HepG2 (cell line): ENCODE results near the gene FLOT2. TPM values are rescaled to one million over a fixed set of nuclear protein-coding genes. Genes with fewer than 3 reads are reported as not detected.

Experiments
- ATF4 ChIP-seq, 2 experiments: fragments of 450-650 bp in 1 of 2; sonication (generic) in 1 of 2; formaldehyde crosslinking; IDR thresholded peaks; 2 replicates each; pipeline versions ENCODE4 v1.5.0 to v1.8.0; 2020 to 2022; ENCODE audit warnings: mild to moderate bottlenecking in 1 of 2, missing genetic modification reagents in 1 of 2
- CSRNP2 ChIP-seq: sonication (generic); formaldehyde crosslinking; conservative IDR thresholded peaks from 2 replicates; pipeline ENCODE4 v1.8.0; 2022; ENCODE audit warnings: low read depth, missing genetic modification reagents
- DPF2 ChIP-seq: sonication (generic); formaldehyde crosslinking; IDR thresholded peaks from 2 replicates; pipeline ENCODE4 v1.4.0; 2020; ENCODE audit warnings: mild to moderate bottlenecking, low read depth, missing genetic modification reagents, borderline replicate concordance
- FLYWCH1 ChIP-seq: sonication (generic); formaldehyde crosslinking; IDR thresholded peaks from 2 replicates; pipeline ENCODE4 v1.8.1; 2023; ENCODE audit warnings: mild to moderate bottlenecking, missing genetic modification reagents
- FOSL1 ChIP-seq: sonication (generic); formaldehyde crosslinking; IDR thresholded peaks from 2 replicates; pipeline ENCODE4 v1.9.0; 2021; ENCODE audit warnings: missing genetic modification reagents, borderline replicate concordance
- GATAD1 ChIP-seq: IDR thresholded peaks from 2 replicates; pipeline ENCODE4 v1.6.1; 2016; ENCODE audit warnings: missing genetic modification reagents, missing compliant biosample characterization
- GLI4 ChIP-seq: sonication (generic); formaldehyde crosslinking; IDR thresholded peaks from 2 replicates; pipeline ENCODE4 v1.5.1; 2020; ENCODE audit warnings: missing genetic modification reagents, mild to moderate bottlenecking, moderate library complexity, borderline replicate concordance
- KDM6A ChIP-seq: IDR thresholded peaks from 2 replicates; pipeline ENCODE4 v1.6.1; 2016; ENCODE audit warnings: low read depth
- KLF6 ChIP-seq: IDR thresholded peaks from 2 replicates; pipeline ENCODE4 v1.8.0; 2016; ENCODE audit warnings: missing biosample characterization, missing genetic modification reagents
- KMT2B ChIP-seq: IDR thresholded peaks from 2 replicates; pipeline ENCODE4 v1.6.1; 2016; ENCODE audit warnings: missing genetic modification reagents, missing compliant biosample characterization
- MIXL1 ChIP-seq: IDR thresholded peaks from 2 replicates; pipeline ENCODE4 v1.6.1; 2016
- MXD4 ChIP-seq: IDR thresholded peaks from 2 replicates; pipeline ENCODE4 v1.6.1; 2016; ENCODE audit warnings: mild to moderate bottlenecking, missing biosample characterization, missing genetic modification reagents
- MXI1 ChIP-seq: IDR thresholded peaks from 3 replicates; pipeline ENCODE4 v1.6.1; 2012; ENCODE audit warnings: low read depth, low read length, inconsistent platforms, borderline replicate concordance
- RBAK ChIP-seq: sonication (generic); formaldehyde crosslinking; IDR thresholded peaks from 2 replicates; pipeline ENCODE4 v1.5.1; 2020; ENCODE audit warnings: mild to moderate bottlenecking, missing genetic modification reagents
- SAP130 ChIP-seq: IDR thresholded peaks from 2 replicates; pipeline ENCODE4 v1.6.1; 2016; ENCODE audit warnings: low read depth
- SP1 ChIP-seq, 2 experiments: fragments of 450-650 bp in 1 of 2; sonication (generic) in 1 of 2; formaldehyde crosslinking in 1 of 2; IDR thresholded peaks; 2 replicates each; pipeline versions ENCODE4 v1.4.0 to v1.6.1; 2016 to 2020; ENCODE audit warnings: missing genetic modification reagents in 1 of 2
- TAF1 ChIP-seq: sonication (generic); formaldehyde crosslinking; IDR thresholded peaks from 2 replicates; pipeline ENCODE4 v1.4.0; 2020; ENCODE audit warnings: missing genetic modification reagents
- TGIF2 ChIP-seq: IDR thresholded peaks from 2 replicates; pipeline ENCODE4 v1.6.1; 2016; ENCODE audit warnings: control low read depth, missing compliant biosample characterization
- ZMAT3 ChIP-seq: sonication (generic); formaldehyde crosslinking; conservative IDR thresholded peaks from 2 replicates; pipeline ENCODE4 v1.7.0; 2021; ENCODE audit warnings: missing genetic modification reagents
- ZNF160 ChIP-seq: sonication (generic); formaldehyde crosslinking; IDR thresholded peaks from 2 replicates; pipeline ENCODE4 v1.8.0; 2022; ENCODE audit warnings: mild to moderate bottlenecking, inconsistent platforms, missing genetic modification reagents
- ZNF468 ChIP-seq: sonication (generic); formaldehyde crosslinking; IDR thresholded peaks from 2 replicates; pipeline ENCODE4 v1.8.0; 2022; ENCODE audit warnings: mild to moderate bottlenecking, moderate library complexity, missing genetic modification reagents
- ZNF720 ChIP-seq: sonication (generic); formaldehyde crosslinking; IDR thresholded peaks from 2 replicates; pipeline ENCODE4 v1.4.0; 2020; ENCODE audit warnings: missing genetic modification reagents
- ZNF777 ChIP-seq: sonication (generic); formaldehyde crosslinking; IDR thresholded peaks from 2 replicates; pipeline ENCODE4 v1.4.0; 2020; ENCODE audit warnings: missing genetic modification reagents
- polyA plus RNA-seq, 8 experiments: library from polyadenylated mRNA; depleted of rRNA in 3 of 8; stranded (reverse) in 7 of 8; unstranded in 1 of 8; fragments of >200 nt; fragmentation: Illumina TruSeq in 4 of 8; extraction: Trizol in 4 of 8; gene quantifications; 2 replicates each; pipeline versions ENCODE4 v1.2.1 to v1.2.3, GENCODE V29; 2011 to 2016; ENCODE audit warnings: low read depth in 4 of 8, missing spikeins in 1 of 8, mixed read lengths in 1 of 8; ENCODE audit not compliant: insufficient read depth in 1 of 8
- total RNA-seq, 5 experiments: library from RNA; depleted of rRNA; stranded (reverse); fragments of >200 nt; fragmentation: Illumina TruSeq; extraction: Trizol; gene quantifications; 2 replicates each; pipeline ENCODE4 v1.2.3, GENCODE V29; 2016; ENCODE audit warnings: low read depth in 1 of 5
- TF ChIP-seq, protein P1 (sequence below): sonication (generic); formaldehyde crosslinking; IDR thresholded peaks from 2 replicates; pipeline ENCODE4 v1.4.0; 2020; ENCODE audit warnings: mild to moderate bottlenecking, missing genetic modification reagents
- TF ChIP-seq, protein P2 (sequence below): sonication (generic); formaldehyde crosslinking; IDR thresholded peaks from 2 replicates; pipeline ENCODE4 v1.4.0; 2020; ENCODE audit warnings: mild to moderate bottlenecking, low read depth, missing genetic modification reagents
- TF ChIP-seq, protein P3 (sequence below): IDR thresholded peaks from 2 replicates; pipeline ENCODE4 v1.6.1; 2012; ENCODE audit warnings: inconsistent platforms

Gene FLOT2
- total and polyA plus RNA-seq, 2 of the 13 experiments (the other 11 are each of a cell fraction or from before 2014, with no cell fraction given) = 54.3 to 54.5 TPM

DNA sequence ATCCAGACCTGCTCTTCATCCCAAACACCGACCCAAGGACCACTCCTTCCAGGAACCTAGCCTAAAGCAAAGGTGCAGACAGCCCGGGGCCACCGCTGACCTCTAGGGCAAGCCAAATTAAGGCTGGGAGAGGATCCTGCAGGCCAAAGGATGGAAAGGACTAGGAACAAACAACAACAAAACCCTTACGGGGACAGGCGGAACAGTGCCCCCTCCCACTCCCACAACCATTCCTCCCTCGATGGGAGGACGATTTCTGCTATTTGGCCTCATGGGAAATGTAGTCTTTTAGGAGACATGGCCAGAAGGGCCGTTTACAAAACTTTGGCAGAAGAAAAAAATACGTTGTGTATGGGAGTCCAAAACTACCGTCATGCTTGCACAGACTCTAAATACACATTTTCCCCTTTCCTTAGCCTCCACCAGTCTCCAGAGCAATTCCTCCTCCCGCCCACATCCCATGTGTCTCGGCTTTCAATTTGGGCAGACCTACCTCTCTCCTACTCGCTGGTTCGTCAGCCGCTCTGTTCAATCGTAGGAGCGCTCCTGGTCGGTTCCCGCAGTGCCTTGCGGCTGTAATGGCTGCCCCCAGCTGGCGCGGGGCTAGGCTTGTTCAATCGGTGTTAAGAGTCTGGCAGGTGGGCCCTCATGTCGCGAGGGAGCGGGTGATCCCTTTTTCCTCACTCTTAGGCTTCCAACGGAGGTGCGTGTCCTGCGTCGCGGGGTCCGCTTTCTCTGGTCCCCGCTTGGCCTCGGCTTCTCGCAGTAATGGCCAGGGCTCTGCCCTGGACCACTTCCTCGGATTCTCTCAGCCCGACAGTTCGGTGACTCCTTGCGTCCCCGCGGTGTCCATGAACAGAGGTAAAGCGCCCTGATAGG lies 42.8 kb downstream of the FLOT2 start, which contains the start of gene ERAL1 (continued):
- TF ChIP-seq CSRNP2 (CRISPR knock-in tag) (no peak), SAP130 (CRISPR knock-in tag) (peak; percentile 92), FOSL1 (CRISPR knock-in tag) (peak; percentile 55; the same call in 1 of the 2 replicates), MXI1 (0 out of 3 replicates have a peak, but pooled peaks have one; percentile 60), KLF6 (peak; percentile 77; the same call in 1 of the 2 replicates), RBAK (CRISPR knock-in tag) (no peak), FLYWCH1 (CRISPR knock-in tag) (no peak), ZNF720 (no peak), KMT2B (CRISPR knock-in tag) (peak; percentile 75), ZNF777 (CRISPR knock-in tag) (0 out of 2 replicates have a peak, but pooled peaks have one; percentile 15), GLI4 (no peak), ZNF468 (CRISPR knock-in tag) (0 out of 2 replicates have a peak, but pooled peaks have one; percentile 37), DPF2 (no peak), ZMAT3 (CRISPR knock-in tag) (peak; percentile 56; the same call in 1 of the 2 replicates), TAF1 (peak; percentile 94), TGIF2 (CRISPR knock-in tag) (peak; percentile 66; the same call in 1 of the 2 replicates), GATAD1 (CRISPR knock-in tag) (peak; percentile 100), ATF4 (CRISPR knock-in tag; IDR thresholded peaks at IDR 0.05) (no peak), MXD4 (CRISPR knock-in tag) (peak; percentile 66; the same call in 1 of the 2 replicates), MIXL1 (peak; percentile 72; the same call in 1 of the 2 replicates), ZNF160 (CRISPR knock-in tag) (peak; percentile 83; the same call in 1 of the 2 replicates), KDM6A (CRISPR knock-in tag) (no peak), SP1 (IDR thresholded peaks at IDR 0.05) (no peak), SP1 (CRISPR knock-in tag; IDR thresholded peaks at IDR 0.05) (no peak; the same call in none of the 2 replicates)
- TF ChIP-seq, protein P1, sequence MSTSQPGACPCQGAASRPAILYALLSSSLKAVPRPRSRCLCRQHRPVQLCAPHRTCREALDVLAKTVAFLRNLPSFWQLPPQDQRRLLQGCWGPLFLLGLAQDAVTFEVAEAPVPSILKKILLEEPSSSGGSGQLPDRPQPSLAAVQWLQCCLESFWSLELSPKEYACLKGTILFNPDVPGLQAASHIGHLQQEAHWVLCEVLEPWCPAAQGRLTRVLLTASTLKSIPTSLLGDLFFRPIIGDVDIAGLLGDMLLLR (CRISPR knock-in tag) = peak; percentile 75
- TF ChIP-seq, protein P2, sequence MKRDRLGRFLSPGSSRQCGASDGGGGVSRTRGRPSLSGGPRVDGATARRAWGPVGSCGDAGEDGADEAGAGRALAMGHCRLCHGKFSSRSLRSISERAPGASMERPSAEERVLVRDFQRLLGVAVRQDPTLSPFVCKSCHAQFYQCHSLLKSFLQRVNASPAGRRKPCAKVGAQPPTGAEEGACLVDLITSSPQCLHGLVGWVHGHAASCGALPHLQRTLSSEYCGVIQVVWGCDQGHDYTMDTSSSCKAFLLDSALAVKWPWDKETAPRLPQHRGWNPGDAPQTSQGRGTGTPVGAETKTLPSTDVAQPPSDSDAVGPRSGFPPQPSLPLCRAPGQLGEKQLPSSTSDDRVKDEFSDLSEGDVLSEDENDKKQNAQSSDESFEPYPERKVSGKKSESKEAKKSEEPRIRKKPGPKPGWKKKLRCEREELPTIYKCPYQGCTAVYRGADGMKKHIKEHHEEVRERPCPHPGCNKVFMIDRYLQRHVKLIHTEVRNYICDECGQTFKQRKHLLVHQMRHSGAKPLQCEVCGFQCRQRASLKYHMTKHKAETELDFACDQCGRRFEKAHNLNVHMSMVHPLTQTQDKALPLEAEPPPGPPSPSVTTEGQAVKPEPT (CRISPR knock-in tag) = 0 out of 2 replicates have a peak, but pooled peaks have one; percentile 36
- TF ChIP-seq, protein P3, sequence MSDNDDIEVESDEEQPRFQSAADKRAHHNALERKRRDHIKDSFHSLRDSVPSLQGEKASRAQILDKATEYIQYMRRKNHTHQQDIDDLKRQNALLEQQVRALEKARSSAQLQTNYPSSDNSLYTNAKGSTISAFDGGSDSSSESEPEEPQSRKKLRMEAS = peak; percentile 75
